Measurements from ENCODE around the gene ORM2. TPM values are rescaled to one million over a fixed set of nuclear protein-coding genes. Genes with fewer than 3 reads are reported as not detected.

The ORM2 gene
- polyA plus RNA-seq, 1 of the 3 experiments (the other 2 are of a cell fraction) = not detected

- TF ChIP-seq PBX3 (IDR thresholded peaks at IDR 0.05) = no peak
- TF ChIP-seq TEAD4 (IDR thresholded peaks at IDR 0.05; ENCODE audit: borderline replicate concordance, insufficient read depth) = no peak
These were observed 45.9 kb downstream of the ORM2 start (continued) for GRCh38 chr9:114375386-114376175.

- CTCF ChIA-PET = interaction anchor here (1.0 to 1.2 kb wide), 2 partner anchors 9 to 294 kb away, joined by 3 to 4 read pairs; no protein-coding TSS in a partner anchor
- H3F3A ChIP-seq (replicated peaks; ENCODE audit: insufficient read depth) = no peaks in the 10 kb centered on the region
- POLR2A ChIA-PET = no interaction called here
These were observed 47.1 kb downstream of the ORM2 start for GRCh38 chr9:114376586-114377445.

More at GRCh38 chr9:114376586-114377445, 47.1 kb downstream of the ORM2 start:
- Histone ChIP-seq H3K27ac (ENCODE audit: low read depth in 2 of 2, low read length in 1 of 2) (no peak overlapping the region), H3K4me2 (no peak overlapping the region), H4K20me1 (ENCODE audit: insufficient read depth) (no peaks in the 10 kb centered on the region), H3K79me2 (ENCODE audit: insufficient read depth) (no peaks in the 10 kb centered on the region), H2AFZ (ENCODE audit: low read depth) (no peak overlapping the region), H3K36me3 (replicated peaks in 1 of 2; ENCODE audit: control insufficient read depth in 1 of 2, insufficient read depth in 2 of 2, low read length in 1 of 2) (no peaks in the 10 kb centered on the region), H3K9me3 (no peaks in the 10 kb centered on the region), H3K4me3 (ENCODE audit: low read depth in 2 of 2, low read length in 1 of 2) (no peak overlapping the region), H3K27me3 (ENCODE audit: insufficient read depth) (no peaks in the 10 kb centered on the region), H3K9me2 (no peaks in the 10 kb centered on the region), H3K4me1 (ENCODE audit: control insufficient read depth in 1 of 2, insufficient read depth in 2 of 2, low read depth in 1 of 2, low read length in 1 of 2) (peaks cover 0 to 8% of the 10 kb centered on the region in 2 experiments; a peak in 1 of 4 replicates), H3K9ac (no peak overlapping the region)
- 90% methylated on average over 4 of the region's 19 CpGs for WGBS (ENCODE audit: low lambda C conversion rate)
- TF ChIP-seq RAD21 (IDR thresholded peaks at IDR 0.05; ENCODE audit: low read length) = no peak
- TF ChIP-seq USF2 (IDR thresholded peaks at IDR 0.05; ENCODE audit: borderline replicate concordance, low read depth, low read length) = no peak
- no peak for TF ChIP-seq CTCF (IDR thresholded peaks at IDR 0.05)
- no peak for TF ChIP-seq EZH2phosphoT487 (IDR thresholded peaks at IDR 0.05; ENCODE audit: borderline replicate concordance, low read depth)
- TF ChIP-seq REST (IDR thresholded peaks at IDR 0.05; ENCODE audit: low read depth, low read length) = no peak
- TF ChIP-seq RFX5 (IDR thresholded peaks at IDR 0.05; ENCODE audit: low read length) = no peak
- no peak for TF ChIP-seq ELF1 (IDR thresholded peaks at IDR 0.05)
- no peak for TF ChIP-seq TCF12 (IDR thresholded peaks at IDR 0.05)
- no peak for TF ChIP-seq NRF1 (IDR thresholded peaks at IDR 0.05; ENCODE audit: low read depth, low read length)
- TF ChIP-seq PBX3 (IDR thresholded peaks at IDR 0.05) = no peak
- TF ChIP-seq TAF1 (IDR thresholded peaks at IDR 0.05; ENCODE audit: borderline replicate concordance, low read depth, low read length) = no peak
- no peak for TF ChIP-seq GABPA (IDR thresholded peaks at IDR 0.05; ENCODE audit: low read depth)
- no peak for TF ChIP-seq FOXJ3 (CRISPR knock-in tag; IDR thresholded peaks at IDR 0.05)
- no peak for TF ChIP-seq IRF3 (IDR thresholded peaks at IDR 0.05; ENCODE audit: low read depth, low read length)
- TF ChIP-seq SMC3 (IDR thresholded peaks at IDR 0.05; ENCODE audit: low read depth, low read length) = no peak
- no peak for TF ChIP-seq POLR2AphosphoS5 (IDR thresholded peaks at IDR 0.05; ENCODE audit: low read depth, low read length)
- no peak for DNase-seq

Measured in SK-N-SH (cell line).